Epidermal melanocyte (primary cell): ENCODE results near the gene SLC17A6.

ENCODE experiments used
- DNase-seq: peaks from one replicate; pipeline ENCODE4 v3.0.0; 2011; ENCODE audit warnings: low spot score; ENCODE audit not compliant: insufficient read length

SLC17A6 gene

DNA sequence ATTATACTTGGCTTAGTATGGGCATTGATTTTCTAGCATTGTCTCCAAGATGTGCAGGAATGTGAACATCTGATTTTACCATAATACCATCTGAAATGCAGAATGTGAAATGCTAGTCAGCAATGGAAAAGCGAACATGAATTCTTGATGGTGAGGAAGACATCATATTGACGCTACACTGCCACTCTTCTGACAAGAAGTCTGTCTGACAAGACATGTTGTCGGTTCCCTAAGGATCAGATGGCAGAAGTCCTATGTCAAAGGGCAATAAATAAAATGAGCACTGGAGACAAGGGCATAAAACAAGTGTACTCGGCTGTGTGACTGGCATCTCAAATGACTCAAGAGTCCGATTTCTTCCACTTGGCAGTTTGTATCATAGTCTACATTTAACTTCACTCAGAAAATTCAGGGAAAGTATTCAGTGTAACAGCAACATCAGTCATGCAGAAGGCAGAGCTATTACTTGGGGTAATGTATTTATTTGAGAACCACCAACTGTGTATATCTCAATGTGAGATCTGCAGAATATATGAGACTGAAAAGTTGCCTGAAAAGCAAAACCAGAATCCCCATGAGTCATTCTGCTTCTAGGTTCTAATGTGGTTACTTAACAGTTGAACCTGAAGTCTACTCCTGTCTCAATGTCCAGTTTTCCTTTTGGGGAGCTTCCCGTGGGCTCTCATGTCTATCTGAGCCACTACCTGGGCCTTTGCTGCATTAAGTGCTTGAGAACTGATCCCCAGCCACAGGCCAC lies 51.5 kb downstream of the SLC17A6 start:
- DNase-seq, result no peak

DNA sequence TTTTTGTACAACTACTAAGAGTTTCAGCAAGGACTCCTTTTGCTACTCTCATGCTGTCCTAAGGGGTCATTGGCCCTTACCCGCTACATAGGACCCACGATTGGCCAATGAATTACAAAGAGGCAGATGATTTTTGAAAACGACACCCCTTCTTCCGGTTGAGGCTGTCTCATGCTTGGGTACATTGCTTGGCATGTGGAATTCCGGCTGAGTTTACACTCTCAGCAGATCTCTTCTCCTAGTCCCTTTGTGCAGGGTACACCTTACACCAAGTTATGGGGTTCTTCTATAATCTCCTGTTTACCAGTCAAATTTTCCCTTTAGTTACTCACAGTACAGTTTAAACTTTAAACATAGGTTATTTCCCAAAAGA lies 52.1 kb downstream of the SLC17A6 start:
- no peak for DNase-seq

DNA sequence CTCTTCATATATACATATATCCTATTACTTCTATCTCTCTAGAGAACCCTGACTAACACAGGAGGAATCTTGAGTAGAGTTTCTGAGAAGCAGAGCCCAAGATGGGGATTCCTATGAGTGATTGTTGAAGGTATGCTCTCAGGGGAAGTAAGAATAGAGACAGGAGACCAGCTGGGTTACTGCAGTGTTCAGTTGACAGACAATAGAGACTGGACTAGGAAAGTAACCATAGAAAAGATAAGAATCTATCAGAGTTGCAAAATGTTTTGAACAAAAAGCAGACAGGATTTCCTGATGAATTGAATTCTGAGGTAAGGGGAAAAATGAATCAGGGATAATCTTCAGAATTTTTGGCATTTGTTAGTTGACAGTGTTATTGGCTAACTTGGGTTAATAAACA lies 54.4 kb downstream of the SLC17A6 start:
- DNase-seq, result no peak

DNA sequence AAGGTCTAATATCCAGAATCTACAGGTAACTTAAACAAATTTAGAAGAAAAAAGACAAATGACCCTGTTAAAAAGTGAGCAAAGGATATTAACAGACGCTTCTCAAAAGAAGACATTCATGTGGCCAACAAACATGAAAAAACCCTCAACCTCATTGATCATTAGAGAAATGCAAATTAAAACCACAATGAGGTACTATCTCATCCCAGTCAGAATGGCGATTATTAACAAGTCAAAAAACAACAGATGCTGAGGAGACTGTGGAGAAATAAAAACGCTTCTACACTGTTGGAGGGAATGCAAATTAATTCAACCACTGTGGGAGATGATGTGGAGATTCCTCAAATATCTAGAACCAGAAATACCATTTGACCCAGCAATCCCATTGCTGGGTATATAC lies 67.2 kb downstream of the SLC17A6 start:
- DNase-seq, result no peak

DNA sequence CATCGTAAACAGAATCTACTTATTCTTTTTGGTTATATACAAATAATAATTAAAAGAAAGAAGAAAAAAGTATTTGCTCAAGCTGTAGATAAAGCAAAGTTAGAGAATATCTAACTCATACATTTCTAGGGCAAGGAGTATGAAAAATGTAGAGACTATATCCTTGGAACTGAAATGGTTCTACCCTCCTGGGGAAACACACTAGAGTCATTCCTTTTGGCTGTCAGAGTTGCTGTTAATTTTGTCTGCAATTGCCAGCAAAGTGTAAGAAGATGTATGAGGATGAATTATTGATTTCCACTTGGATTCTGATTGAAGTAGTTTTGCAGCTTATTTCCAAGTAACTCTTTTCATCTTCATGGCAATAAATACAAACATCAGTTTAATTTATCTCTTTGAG lies 69.1 kb downstream of the SLC17A6 start:
- DNase-seq, result no peak

DNA sequence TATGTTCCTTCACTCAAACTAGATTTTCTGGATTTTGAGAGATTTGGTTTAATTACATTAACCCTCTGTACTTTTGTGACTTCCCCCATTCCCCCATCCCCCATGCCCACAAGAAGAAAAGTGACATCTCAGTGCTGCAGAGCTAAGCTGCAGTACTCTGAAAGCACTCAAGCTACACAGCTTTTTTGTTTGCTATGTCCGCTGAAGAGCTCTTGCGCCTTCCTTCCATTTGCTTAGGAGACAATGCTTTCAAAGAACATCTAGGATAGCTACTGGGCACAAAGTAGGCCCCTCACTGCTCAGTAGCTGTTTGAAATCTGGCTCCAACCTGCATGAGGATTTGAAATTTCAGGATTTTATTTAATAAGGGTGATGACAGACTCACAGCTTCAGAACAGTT lies 69.7 kb downstream of the SLC17A6 start:
- no peak for DNase-seq

DNA sequence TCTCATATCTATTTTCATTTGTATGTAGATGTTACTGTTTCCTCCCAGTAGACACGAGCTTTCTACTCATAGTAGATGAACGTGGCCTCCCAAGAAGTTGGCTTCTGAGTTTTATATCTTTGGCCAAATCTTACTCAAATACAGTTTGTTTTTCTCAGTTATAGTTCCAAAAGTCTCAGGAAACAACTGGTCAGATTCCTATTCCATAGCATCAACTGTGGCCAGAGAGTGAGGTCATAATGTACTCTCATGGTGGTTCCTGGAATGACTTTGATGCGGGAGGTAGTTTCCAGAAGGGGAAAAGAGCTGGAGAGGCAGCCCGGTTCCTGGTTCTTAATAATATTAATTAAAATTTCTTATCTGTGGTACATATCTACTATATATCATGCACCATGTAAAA lies 77.3 kb downstream of the SLC17A6 start:
- DNase-seq, result no peak

DNA sequence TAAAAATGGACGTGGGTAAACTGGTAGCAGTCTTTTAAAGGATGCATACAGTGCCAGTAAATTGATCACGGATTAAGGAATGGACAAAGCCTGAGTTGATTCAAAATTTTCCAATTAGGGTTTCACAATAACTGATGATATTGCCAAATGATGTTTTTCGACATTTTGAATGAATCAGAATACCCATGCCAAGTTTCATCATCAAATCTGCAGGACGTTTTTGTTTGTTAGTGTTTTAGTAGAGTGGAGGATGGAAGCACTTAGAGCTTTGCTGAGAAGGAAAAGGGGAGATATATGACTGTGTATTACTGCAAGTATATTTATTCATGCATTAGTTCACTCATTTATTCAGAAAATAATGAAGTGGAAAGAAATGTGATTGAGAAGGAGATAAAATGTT lies 78.3 kb downstream of the SLC17A6 start:
- DNase-seq, result no peak

DNA sequence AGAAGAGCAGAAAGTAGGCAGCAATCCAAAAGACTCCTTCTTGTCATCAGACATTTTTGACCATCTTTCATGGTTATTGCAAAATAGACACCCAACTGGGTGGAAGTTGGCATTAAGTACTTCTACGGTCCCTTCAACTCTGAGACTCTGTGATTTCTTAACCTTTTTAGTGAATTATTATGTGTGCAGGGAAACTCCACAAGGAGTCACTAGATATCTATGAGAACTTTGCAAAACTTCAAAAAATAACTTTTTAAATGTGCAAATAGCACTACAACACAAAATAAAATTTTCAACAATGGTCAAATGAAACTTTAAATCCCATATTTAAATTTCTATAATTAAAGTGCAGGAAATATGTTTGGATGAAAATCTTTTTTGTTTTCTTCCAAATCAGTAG lies 88.7 kb downstream of the SLC17A6 start:
- DNase-seq, result no peak
